NB4 (cell line): ENCODE data around the gene GRP.

Experiments used
- MAX ChIP-seq: IDR thresholded peaks from 2 replicates; pipeline ENCODE4 v1.6.1; 2011; ENCODE audit warnings: low read depth, low read length
- MYC ChIP-seq: IDR thresholded peaks from 2 replicates; pipeline ENCODE4 v1.6.1; 2011; ENCODE audit warnings: low read depth, low read length
- POLR2A ChIP-seq: IDR thresholded peaks from 2 replicates; pipeline ENCODE4 v1.6.1; 2011; ENCODE audit warnings: mild to moderate bottlenecking; ENCODE audit not compliant: insufficient read length; ENCODE audit errors: extremely low read depth
- TF ChIP-seq, protein P1 (sequence below): IDR thresholded peaks from one replicate; pipeline ENCODE4 v1.5.1; 2012; ENCODE audit warnings: low read depth, low read length

DNA sequence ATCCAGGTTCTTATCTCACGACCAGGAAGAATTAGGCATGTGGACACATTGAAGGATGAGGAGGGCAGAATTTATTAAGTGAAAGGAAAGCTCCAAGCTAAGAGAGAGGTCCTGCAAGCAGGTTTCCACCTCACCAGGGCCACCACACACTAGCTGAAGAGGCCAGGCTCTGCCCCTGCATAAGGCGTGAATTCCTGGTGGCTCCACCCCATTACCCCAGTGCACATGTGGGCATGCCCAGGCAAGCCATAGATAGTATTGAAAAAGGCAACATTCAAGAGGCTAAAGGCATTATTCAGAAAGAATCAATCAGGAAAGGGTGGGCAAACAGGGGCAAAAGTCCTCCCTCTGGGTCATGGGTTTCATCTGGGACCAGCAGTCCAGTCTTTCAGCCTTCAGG is 30.9 kb upstream of the GRP start:
- TF ChIP-seq, protein P1, sequence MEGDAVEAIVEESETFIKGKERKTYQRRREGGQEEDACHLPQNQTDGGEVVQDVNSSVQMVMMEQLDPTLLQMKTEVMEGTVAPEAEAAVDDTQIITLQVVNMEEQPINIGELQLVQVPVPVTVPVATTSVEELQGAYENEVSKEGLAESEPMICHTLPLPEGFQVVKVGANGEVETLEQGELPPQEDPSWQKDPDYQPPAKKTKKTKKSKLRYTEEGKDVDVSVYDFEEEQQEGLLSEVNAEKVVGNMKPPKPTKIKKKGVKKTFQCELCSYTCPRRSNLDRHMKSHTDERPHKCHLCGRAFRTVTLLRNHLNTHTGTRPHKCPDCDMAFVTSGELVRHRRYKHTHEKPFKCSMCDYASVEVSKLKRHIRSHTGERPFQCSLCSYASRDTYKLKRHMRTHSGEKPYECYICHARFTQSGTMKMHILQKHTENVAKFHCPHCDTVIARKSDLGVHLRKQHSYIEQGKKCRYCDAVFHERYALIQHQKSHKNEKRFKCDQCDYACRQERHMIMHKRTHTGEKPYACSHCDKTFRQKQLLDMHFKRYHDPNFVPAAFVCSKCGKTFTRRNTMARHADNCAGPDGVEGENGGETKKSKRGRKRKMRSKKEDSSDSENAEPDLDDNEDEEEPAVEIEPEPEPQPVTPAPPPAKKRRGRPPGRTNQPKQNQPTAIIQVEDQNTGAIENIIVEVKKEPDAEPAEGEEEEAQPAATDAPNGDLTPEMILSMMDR, result no peak
- TF ChIP-seq POLR2A (no peak), MAX (no peak), MYC (no peak)
